Cardiac fibroblast (primary cell): Measurements from ENCODE around the gene CCDC85B.

Source experiments
- DNase-seq, 2 donors: peaks; one replicate each; pipeline versions ENCODE4 v3.0.0 to v3.0.0-alpha.2; 2010; ENCODE audit warnings: low read depth in 2 of 2
- H3K4me3 ChIP-seq, 2 donors: replicated peaks in 1 of 2; 1 replicate in 1 of 2; 2 replicates in 1 of 2; pipeline ENCODE4 v1.5.1; 2011; ENCODE audit warnings: low read depth in 2 of 2, low read length in 2 of 2, mild to moderate bottlenecking in 2 of 2, moderate library complexity in 1 of 2
- TF ChIP-seq, protein P1 (sequence below): IDR thresholded peaks from one replicate; pipeline ENCODE4 v1.5.1; 2011; ENCODE audit warnings: low read depth, mild to moderate bottlenecking, low read length, inconsistent platforms

Gene CCDC85B

DNA sequence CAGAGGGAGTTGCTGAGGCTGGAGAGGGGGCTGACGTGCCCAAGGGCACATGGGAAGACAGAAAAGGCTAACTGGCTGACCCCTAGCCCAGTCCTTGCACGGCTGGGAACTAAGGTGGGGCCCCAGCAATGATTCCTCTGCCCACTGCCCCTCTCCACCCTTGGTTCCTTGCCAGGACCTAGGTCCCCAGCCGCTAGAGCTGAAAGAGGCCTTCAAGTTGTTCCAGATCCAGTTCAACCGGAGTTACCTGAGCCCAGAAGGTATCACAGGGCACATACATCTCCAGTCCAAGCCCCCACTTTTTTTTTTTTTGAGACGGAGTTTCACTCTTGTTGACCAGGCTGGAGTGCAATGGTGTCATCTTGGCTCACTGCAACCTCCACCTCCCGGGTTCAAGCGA is 10.4 kb upstream of the CCDC85B start:
- DNase-seq = no peak
- no peak overlapping the region for H3K4me3 ChIP-seq
- TF ChIP-seq, protein P1, sequence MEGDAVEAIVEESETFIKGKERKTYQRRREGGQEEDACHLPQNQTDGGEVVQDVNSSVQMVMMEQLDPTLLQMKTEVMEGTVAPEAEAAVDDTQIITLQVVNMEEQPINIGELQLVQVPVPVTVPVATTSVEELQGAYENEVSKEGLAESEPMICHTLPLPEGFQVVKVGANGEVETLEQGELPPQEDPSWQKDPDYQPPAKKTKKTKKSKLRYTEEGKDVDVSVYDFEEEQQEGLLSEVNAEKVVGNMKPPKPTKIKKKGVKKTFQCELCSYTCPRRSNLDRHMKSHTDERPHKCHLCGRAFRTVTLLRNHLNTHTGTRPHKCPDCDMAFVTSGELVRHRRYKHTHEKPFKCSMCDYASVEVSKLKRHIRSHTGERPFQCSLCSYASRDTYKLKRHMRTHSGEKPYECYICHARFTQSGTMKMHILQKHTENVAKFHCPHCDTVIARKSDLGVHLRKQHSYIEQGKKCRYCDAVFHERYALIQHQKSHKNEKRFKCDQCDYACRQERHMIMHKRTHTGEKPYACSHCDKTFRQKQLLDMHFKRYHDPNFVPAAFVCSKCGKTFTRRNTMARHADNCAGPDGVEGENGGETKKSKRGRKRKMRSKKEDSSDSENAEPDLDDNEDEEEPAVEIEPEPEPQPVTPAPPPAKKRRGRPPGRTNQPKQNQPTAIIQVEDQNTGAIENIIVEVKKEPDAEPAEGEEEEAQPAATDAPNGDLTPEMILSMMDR = no peak

DNA sequence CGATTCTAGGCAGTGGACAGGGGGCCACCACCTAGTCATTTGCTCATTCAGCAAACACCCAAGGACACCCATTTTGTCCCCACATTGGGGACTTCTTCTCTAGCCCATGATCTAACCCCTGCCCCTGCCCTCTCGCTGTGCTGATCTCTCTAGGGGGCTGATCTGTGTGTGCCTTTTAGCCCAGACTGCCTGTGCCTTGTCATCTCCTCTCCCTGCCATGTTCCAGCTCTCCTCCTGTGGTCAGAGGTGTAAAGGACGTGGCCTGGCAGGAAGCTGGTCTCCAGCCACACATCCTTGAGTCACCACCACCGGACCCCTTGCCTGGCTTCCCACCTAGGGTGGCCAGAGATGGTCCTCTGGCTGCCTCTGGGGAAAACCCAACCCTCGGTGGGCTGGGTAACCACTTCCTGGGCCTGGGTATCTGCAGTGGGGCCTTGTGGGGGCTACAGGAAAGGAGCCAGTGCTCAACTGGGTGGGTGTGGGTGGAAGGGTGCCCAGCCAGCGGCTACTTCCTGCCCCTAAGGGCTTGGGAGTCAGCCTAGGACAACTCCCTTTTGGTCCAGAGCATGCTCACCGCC is 9.5 kb upstream of the CCDC85B start:
- H3K4me3 ChIP-seq = no peak overlapping the region
- TF ChIP-seq, protein P1 = no peak
- no peak for DNase-seq

DNA sequence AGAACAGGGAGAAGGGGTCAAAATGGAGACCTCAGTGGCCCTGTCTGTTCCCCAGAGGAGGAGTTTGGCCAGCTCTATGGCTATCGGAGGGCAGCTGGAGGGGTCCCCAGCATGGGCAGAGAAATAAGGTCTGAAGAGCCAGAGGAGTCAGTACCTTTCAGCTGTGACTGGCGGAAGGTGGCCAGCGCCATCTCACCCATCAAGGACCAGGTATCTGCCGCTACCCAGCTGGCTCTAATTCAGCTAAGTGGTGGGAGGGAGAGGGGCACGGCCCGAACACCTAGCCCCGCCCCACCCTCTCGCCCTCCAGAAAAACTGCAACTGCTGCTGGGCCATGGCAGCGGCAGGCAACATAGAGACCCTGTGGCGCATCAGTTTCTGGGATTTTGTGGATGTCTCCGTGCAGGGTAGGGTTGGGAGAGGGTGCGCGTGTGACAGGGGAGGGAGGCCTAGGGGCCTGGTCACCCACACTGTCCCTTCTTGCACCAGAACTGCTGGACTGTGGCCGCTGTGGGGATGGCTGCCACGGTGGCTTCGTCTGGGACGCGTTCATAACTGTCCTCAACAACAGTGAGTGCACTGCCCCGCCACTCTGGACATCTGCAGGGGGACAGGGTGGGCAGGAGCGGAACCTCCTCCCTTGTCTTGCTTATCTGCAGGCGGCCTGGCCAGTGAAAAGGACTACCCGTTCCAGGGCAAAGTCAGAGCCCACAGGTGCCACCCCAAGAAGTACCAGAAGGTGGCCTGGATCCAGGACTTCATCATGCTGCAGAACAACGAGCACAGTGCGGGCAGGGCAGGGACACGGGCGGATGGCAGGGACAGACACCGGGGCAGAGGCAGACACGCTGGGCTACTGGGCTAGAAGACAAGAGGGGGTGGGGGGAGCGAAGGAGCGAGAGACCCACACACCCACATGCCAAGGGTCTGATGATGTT is 8.1 kb upstream of the CCDC85B start:
- no peak for DNase-seq
- H3K4me3 ChIP-seq = no peak overlapping the region
- TF ChIP-seq, protein P1 = no peak

DNA sequence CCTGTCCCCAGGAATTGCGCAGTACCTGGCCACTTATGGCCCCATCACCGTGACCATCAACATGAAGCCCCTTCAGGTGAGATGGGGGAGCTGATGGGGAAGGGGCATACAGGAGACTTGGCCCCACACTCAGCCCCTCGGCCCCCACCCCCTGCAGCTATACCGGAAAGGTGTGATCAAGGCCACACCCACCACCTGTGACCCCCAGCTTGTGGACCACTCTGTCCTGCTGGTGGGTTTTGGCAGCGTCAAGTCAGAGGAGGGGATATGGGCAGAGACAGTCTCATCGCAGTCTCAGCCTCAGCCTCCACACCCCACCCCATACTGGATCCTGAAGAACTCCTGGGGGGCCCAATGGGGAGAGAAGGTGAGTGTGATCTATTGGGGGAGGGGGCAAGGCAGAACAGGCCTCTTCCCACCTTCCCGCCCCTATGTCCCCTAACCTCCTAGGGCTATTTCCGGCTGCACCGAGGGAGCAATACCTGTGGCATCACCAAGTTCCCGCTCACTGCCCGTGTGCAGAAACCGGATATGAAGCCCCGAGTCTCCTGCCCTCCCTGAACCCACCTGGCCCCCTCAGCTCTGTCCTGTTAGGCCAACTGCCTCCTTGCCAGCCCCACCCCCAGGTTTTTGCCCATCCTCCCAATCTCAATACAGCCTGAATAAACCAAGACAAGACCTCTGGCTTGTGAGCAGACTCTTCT is 7.3 kb upstream of the CCDC85B start:
- no peak overlapping the region for H3K4me3 ChIP-seq
- TF ChIP-seq, protein P1 = no peak
- no peak for DNase-seq

DNA sequence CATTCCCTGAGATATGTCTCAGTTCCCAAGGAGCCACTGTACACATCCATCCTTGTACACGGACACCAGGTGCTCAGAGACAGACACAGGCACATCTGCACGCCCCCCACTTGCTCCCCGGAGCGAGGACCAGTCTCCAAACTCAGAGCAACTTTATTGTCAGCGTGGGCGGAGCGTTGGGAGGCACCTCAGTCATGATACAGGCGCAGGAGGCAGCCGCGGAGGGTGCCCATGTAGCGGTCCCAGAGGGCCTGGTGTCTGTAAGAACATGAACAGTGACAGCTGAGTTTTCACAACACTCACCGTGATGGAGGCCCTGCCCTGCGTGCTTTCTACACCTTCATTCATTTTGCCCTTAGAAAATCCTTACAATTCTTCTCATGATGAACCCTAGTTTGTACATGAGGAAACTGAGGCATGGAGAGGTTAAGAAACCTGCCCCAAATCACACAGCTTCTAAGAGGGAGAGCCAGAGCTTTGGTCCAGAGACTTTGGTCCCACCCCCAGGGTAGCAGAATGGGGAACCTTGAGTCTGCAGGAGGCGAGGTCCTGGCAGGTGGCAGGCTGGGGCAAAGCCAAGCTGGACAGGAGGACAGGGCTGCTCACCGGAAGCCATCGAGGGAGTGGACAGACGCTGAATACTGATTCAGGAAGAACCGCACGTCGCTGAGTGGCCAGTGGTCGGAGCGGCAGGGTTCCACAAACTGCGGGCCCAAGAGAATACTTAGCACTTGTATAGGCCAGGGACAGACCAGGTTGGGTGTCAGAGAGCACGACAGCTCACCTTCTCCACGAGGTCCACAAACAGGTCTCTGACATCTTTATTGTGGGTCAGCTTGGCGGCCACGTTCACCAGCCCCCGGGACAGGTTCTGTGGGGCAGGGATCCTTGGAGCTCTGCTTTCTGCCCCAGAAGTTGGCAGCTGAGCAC is 6.4 kb upstream of the CCDC85B start:
- H3K4me3 ChIP-seq = no peak overlapping the region
- TF ChIP-seq, protein P1 = no peak
- no peak for DNase-seq

DNA sequence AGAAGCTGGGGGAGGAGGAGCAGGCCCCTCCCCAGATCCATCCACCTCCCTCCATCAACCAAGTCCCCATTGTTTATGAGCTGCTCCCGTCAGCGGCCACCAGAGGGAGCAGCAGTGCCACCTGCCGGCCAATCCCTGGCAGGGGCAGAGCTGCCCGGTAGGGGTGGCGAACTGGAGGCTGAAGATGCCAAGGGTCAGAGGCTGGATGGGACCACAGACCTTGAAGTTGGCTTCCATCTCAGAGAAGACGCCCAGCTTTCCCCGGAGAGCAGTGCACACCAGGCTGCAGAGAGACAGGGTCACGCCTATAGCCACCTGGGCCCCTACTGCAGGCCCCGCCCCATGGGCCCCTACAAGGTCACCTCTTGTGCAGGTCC is 5.8 kb upstream of the CCDC85B start:
- no peak overlapping the region for H3K4me3 ChIP-seq
- TF ChIP-seq, protein P1 = peak; percentile 99
- DNase-seq = peak; percentile 78 to 84
